Activated naive CD4-positive, alpha-beta T cell treated with anti-CD3 and anti-CD28 coated beads, Interleukin-2, amount 50 U/mL, for 24 hours (primary cell): Measurements from ENCODE around the gene CERS1.

Experiments used
- H3K27ac Mint-ChIP-seq: one replicate; pipeline ENCODE4 v1.8.0; 2021; ENCODE audit warnings: mild to moderate bottlenecking, mixed read lengths
- H3K27me3 Mint-ChIP-seq: one replicate; pipeline ENCODE4 v1.8.0; 2021; ENCODE audit warnings: mixed read lengths
- H3K36me3 Mint-ChIP-seq: one replicate; pipeline ENCODE4 v1.8.0; 2021; ENCODE audit warnings: mixed read lengths
- H3K4me1 Mint-ChIP-seq: one replicate; pipeline ENCODE4 v1.8.0; 2021; ENCODE audit warnings: mixed read lengths
- H3K4me3 Mint-ChIP-seq: one replicate; pipeline ENCODE4 v1.8.0; 2021; ENCODE audit warnings: mild to moderate bottlenecking, mixed read lengths
- H3K9me3 Mint-ChIP-seq: one replicate; pipeline ENCODE4 v1.8.0; 2021; ENCODE audit warnings: mixed read lengths

CERS1 gene

DNA sequence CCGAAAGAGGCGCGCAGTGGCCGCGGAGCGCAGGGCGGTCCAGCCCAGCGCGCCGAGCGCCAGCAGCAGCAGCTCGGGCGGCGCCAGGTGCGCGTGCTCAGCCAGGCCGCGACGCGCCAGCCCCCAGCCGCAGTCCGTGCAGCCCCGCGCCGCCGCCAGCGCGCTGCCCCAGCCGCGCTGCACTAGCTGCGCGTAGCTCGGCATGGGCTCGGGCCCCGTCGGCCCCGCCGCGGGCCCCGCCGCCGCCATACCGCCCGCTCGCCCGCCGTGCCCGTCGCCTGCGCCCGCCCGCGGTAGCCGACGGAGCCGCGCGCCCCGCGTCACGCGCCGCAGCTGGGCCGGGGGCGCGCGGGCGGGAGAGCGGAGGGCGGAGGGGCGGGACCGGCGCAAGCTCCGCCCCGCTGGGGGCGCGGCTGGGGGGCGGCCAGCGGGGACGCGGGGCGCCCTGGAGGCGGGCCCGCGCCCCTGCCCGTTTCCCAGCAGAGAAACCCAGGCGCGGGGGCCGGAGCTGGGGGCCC, at the start of gene CERS1:
Gene CERS1, minus strand, starts transcription at position 335 of the 518 bp plus-strand sequence. Its CDS starts 86 bp downstream, at position 249.
- Mint-ChIP-seq H3K36me3 (no peaks in the 10 kb centered on the region), H3K27ac (no peak within 1 kb of the TSS), H3K4me1 (peaks cover 9% of the 10 kb centered on the region), H3K4me3 (peak within 1 kb of the TSS; percentile 83), H3K27me3 (peaks cover 14% of the 10 kb centered on the region), H3K9me3 (no peaks in the 10 kb centered on the region)

DNA sequence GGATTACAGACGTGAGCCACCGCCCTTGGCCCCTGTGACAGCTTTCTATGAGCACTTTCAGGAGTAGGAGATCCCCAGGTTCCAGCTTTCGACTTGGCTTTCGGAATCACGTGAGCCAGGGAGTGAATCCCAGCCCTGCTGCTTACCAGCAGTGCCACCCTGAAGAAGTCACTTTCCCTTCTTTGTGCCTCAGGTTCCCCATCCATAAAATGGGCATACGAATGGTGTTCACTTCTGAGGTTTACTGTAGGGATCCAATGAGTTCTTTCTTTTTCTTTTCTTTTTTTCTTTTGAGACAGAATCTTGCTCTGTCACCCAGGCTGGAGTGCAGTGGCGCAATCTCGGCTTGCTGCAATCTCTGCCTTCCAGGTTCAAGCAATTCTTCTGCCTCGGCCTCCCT, 49.3 kb upstream of the CERS1 start:
- Mint-ChIP-seq H3K27me3 (peaks cover 9% of the 10 kb centered on the region), H3K4me3 (no peak overlapping the region), H3K4me1 (peaks cover 3% of the 10 kb centered on the region), H3K36me3 (no peaks in the 10 kb centered on the region), H3K9me3 (no peaks in the 10 kb centered on the region), H3K27ac (no peak overlapping the region)

GRCh38 chr19:18943465-18943864, 47.5 kb upstream of the CERS1 start:
- H3K27ac Mint-ChIP-seq: no peak overlapping the region
- no peaks in the 10 kb centered on the region for H3K9me3 Mint-ChIP-seq
- peaks cover 12% of the 10 kb centered on the region for H3K27me3 Mint-ChIP-seq
- H3K36me3 Mint-ChIP-seq: no peaks in the 10 kb centered on the region
- H3K4me3 Mint-ChIP-seq: no peak overlapping the region
- H3K4me1 Mint-ChIP-seq: peaks cover 7% of the 10 kb centered on the region

DNA sequence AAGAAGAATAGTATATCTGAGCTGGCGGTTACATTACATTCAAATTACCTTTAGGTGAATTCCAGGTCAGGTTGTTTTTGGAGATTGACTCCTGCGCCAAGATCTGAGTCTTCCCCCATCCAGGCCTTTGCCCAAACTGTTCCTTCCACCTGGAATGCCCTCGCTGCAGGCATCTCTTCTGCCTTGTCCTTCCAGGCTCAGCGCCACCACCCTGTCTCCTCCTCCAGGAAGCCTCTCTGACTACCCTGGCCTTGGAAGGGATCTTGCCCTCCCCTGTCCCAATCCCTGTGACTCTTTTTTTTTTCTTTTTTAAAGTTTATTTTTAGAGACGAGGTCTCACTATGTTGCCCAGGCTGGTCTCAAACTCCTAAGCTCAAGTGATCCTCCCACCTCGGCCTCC, 46.7 kb upstream of the CERS1 start:
- peak overlapping the region; percentile 19 for H3K4me3 Mint-ChIP-seq
- peaks cover 7% of the 10 kb centered on the region for H3K4me1 Mint-ChIP-seq
- no peaks in the 10 kb centered on the region for H3K9me3 Mint-ChIP-seq
- H3K27ac Mint-ChIP-seq: no peak overlapping the region
- H3K27me3 Mint-ChIP-seq: peaks cover 12% of the 10 kb centered on the region
- H3K36me3 Mint-ChIP-seq: no peaks in the 10 kb centered on the region

- Mint-ChIP-seq H3K27me3 (peaks cover 14% of the 10 kb centered on the region), H3K4me1 (peaks cover 7% of the 10 kb centered on the region), H3K9me3 (no peaks in the 10 kb centered on the region), H3K4me3 (peak overlapping the region; percentile 63), H3K36me3 (no peaks in the 10 kb centered on the region), H3K27ac (no peak overlapping the region)
Observed at GRCh38 chr19:18941628-18942354, 45.8 kb upstream of the CERS1 start.

DNA sequence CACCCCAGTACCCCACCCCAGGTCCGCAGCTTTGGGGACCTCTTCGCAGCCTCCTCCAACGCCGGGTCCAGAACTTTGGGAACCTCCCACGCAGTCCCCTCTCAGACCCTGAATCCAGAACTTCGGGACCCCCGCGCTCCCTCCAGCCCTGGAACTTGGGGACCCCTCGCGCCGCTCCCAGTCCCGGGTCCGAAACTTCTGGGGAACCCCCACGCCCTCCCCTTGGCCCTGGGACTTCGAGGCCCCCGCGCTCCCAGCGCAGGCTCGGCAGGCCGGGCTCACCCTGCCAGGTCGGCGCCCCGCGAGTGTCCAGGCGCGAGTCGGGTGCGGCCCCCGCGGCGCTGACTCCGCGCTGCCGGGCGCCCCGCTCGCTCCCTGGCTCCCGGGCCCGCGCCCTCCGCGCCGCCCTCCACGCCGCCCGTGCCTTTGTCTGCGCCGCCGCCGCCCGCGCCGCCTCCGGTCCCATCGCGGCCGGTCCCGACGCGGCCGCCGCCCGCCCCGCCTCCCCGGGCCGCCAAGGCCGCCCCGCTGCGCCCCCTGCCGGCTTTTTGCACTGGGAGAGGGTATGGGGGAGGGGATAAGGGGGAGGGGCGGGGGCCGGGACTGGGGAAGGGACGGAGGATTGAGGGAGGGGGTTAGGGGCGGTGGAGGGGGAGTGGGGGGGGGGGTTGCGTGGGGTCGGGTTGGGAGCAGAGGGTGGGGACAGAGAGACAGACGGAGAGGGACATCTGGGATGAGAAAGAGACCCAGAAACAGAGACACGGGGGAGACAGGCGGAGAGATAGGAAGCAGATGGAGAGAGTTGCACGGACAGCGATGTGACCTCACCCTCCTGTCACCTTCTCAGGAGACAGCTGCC, 45.0 kb upstream of the CERS1 start, which contains the start of gene HOMER3:
Gene HOMER3, minus strand, starts transcription at position 449 of the 859 bp plus-strand sequence. CDS start 2,235 bp downstream, outside the sequence.
- H3K27me3 Mint-ChIP-seq: peaks cover 14% of the 10 kb centered on the region
- H3K9me3 Mint-ChIP-seq: no peaks in the 10 kb centered on the region
- H3K4me1 Mint-ChIP-seq: peaks cover 7% of the 10 kb centered on the region
- H3K36me3 Mint-ChIP-seq: no peaks in the 10 kb centered on the region
- no peak within 1 kb of the TSS for H3K27ac Mint-ChIP-seq
- H3K4me3 Mint-ChIP-seq: peak within 1 kb of the TSS; percentile 67

GRCh38 chr19:18939922-18940768, 44.2 kb upstream of the CERS1 start:
- H3K27me3 Mint-ChIP-seq: peaks cover 14% of the 10 kb centered on the region
- H3K4me1 Mint-ChIP-seq: peaks cover 7% of the 10 kb centered on the region
- no peaks in the 10 kb centered on the region for H3K9me3 Mint-ChIP-seq
- H3K4me3 Mint-ChIP-seq: peak overlapping the region; percentile 67
- no peak overlapping the region for H3K27ac Mint-ChIP-seq
- no peaks in the 10 kb centered on the region for H3K36me3 Mint-ChIP-seq

- Mint-ChIP-seq H3K4me1 (peaks cover 7% of the 10 kb centered on the region), H3K27me3 (peaks cover 14% of the 10 kb centered on the region), H3K36me3 (no peaks in the 10 kb centered on the region), H3K9me3 (no peaks in the 10 kb centered on the region), H3K4me3 (peak overlapping the region; percentile 68), H3K27ac (no peak overlapping the region)
Observed at GRCh38 chr19:18939163-18939562, 43.2 kb upstream of the CERS1 start.

DNA sequence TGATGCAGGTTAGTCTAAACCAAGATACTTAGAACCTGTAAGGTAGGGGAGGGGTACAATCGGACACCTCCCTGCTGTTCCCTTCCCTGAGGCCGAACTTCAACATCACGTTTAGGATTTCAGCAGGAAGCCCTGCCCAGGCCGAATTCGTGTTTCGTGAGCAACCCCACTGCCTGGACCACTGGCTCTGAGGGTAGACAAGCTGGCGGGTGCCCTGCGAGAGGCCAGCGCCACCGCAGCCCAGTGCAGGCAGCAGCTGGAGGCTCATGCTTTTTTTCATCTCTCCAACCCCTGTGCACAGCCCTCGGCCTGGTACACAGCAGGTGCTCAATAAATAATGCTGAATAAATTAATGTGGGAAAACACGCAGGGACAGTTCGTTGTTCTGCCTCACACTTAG, 37.3 kb upstream of the CERS1 start:
- peak overlapping the region; percentile 58 for H3K4me3 Mint-ChIP-seq
- no peaks in the 10 kb centered on the region for H3K9me3 Mint-ChIP-seq
- peaks cover 4% of the 10 kb centered on the region for H3K27me3 Mint-ChIP-seq
- peaks cover 10% of the 10 kb centered on the region for H3K4me1 Mint-ChIP-seq
- H3K36me3 Mint-ChIP-seq: no peaks in the 10 kb centered on the region
- H3K27ac Mint-ChIP-seq: no peak overlapping the region

- H3K27ac Mint-ChIP-seq: peak overlapping the region; percentile 71
- H3K27me3 Mint-ChIP-seq: peaks cover 2% of the 10 kb centered on the region
- peak overlapping the region; percentile 72 for H3K4me3 Mint-ChIP-seq
- H3K36me3 Mint-ChIP-seq: no peaks in the 10 kb centered on the region
- H3K9me3 Mint-ChIP-seq: no peaks in the 10 kb centered on the region
- H3K4me1 Mint-ChIP-seq: peaks cover 10% of the 10 kb centered on the region
Observed at GRCh38 chr19:18932216-18932841, 36.4 kb upstream of the CERS1 start.

GRCh38 chr19:18931316-18932162, 35.6 kb upstream of the CERS1 start:
- peaks cover 2% of the 10 kb centered on the region for H3K27me3 Mint-ChIP-seq
- H3K4me1 Mint-ChIP-seq: peaks cover 10% of the 10 kb centered on the region
- no peaks in the 10 kb centered on the region for H3K36me3 Mint-ChIP-seq
- H3K27ac Mint-ChIP-seq: no peak overlapping the region
- no peaks in the 10 kb centered on the region for H3K9me3 Mint-ChIP-seq
- H3K4me3 Mint-ChIP-seq: no peak overlapping the region

GRCh38 chr19:18929311-18929710, 33.4 kb upstream of the CERS1 start:
- Mint-ChIP-seq H3K36me3 (peaks cover 4% of the 10 kb centered on the region), H3K9me3 (no peaks in the 10 kb centered on the region), H3K27me3 (peaks cover 2% of the 10 kb centered on the region), H3K4me3 (no peak overlapping the region), H3K4me1 (peaks cover 10% of the 10 kb centered on the region), H3K27ac (no peak overlapping the region)

GRCh38 chr19:18928018-18928805, 32.3 kb upstream of the CERS1 start:
- H3K4me3 Mint-ChIP-seq: no peak overlapping the region
- H3K36me3 Mint-ChIP-seq: peaks cover 4% of the 10 kb centered on the region
- H3K27ac Mint-ChIP-seq: no peak overlapping the region
- peaks cover 4% of the 10 kb centered on the region for H3K4me1 Mint-ChIP-seq
- H3K27me3 Mint-ChIP-seq: no peaks in the 10 kb centered on the region
- H3K9me3 Mint-ChIP-seq: no peaks in the 10 kb centered on the region
